H1 (cell line): ENCODE measurements around the gene TEAD1. TPM values are rescaled to one million over a fixed set of nuclear protein-coding genes. Genes with fewer than 3 reads are reported as not detected.

ENCODE experiments used
- EZH2 ChIP-seq: fragments of 200-600 bp; sonication (generic); IDR thresholded peaks from 2 replicates; pipeline ENCODE4 v1.7.1; 2012; ENCODE audit warnings: low read depth, mild to moderate bottlenecking, moderate library complexity, low read length, inconsistent platforms; ENCODE audit not compliant: severe bottlenecking
- polyA plus RNA-seq, 7 experiments: library from polyadenylated mRNA; depleted of rRNA in 3 of 7; stranded (reverse) in 5 of 7; unstranded in 2 of 7; fragments of >200 nt in 5 of 7; fragments of 200-250 nt in 2 of 7; gene quantifications; 1 replicate in 5 of 7; 2 replicates in 1 of 7; 4 replicates in 1 of 7; pipeline versions ENCODE4 v1.2.1 to v1.2.3, GENCODE V29; 2011 to 2013; ENCODE audit warnings: missing spikeins in 2 of 7, mixed read lengths in 2 of 7
- total RNA-seq: library from RNA; stranded (reverse); fragmentation: NEBNext Ultra II Directional; extraction: Animal tissue kit (Norgen Biotek cat#: 25700); gene quantifications from 2 replicates; pipeline ENCODE4 v1.2.1, GENCODE V29; 2021
- TF ChIP-seq, protein P1 (sequence below), 3 experiments: IDR thresholded peaks; 1 replicate in 2 of 3; 2 replicates in 1 of 3; pipeline versions ENCODE4 v1.5.1 to v1.6.1; 2011; ENCODE audit warnings: low read length in 3 of 3, mild to moderate bottlenecking in 3 of 3, inconsistent platforms in 2 of 3, low read depth in 1 of 3, moderate library complexity in 1 of 3; ENCODE audit not compliant: insufficient read depth in 1 of 3; ENCODE audit errors: control extremely low read depth in 1 of 3

Gene TEAD1
- total and polyA plus RNA-seq, 2 of the 8 experiments (the other 6 are each of a cell fraction or from before 2014, with no cell fraction given), result 15.6 to 67.4 TPM

DNA sequence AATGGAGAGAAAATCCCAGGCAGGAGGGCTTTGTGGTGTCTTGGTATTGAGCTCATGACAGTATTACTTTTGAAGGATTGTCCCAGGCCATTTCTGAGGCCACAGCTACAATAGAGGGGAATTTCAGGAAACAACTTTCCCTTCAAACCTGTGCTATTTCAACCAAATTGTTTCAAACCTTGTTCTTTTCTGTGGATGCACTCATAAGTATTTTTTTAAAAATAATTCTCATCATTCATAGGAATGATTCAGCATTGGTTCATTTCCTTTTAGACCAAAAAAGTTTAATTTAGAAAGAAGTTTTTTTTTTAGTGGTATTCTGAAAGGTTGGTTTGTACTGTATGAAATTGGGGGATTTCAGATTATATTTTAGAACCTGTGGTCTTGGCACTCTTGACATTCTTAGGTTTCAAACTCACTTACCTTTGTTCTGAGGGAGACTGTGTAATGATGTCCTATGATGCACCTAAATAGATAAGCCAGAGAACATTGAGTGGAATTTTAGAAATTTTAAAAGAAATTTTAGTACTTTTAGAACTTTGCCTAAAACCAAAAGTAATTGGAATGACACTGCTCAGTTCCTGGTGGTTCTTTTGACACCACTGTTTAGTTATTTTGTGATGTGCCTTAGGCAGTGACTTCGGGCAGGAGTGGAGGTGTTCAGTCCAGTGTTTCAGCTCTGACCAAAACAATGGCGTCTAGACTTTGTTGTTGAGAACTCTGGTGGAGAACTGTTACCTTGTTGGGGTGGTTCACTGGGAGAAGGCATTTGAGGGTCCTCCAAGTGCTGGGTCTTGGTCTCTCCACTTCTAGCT lies 12.2 kb downstream of the TEAD1 start (continued):
- TF ChIP-seq, protein P1, sequence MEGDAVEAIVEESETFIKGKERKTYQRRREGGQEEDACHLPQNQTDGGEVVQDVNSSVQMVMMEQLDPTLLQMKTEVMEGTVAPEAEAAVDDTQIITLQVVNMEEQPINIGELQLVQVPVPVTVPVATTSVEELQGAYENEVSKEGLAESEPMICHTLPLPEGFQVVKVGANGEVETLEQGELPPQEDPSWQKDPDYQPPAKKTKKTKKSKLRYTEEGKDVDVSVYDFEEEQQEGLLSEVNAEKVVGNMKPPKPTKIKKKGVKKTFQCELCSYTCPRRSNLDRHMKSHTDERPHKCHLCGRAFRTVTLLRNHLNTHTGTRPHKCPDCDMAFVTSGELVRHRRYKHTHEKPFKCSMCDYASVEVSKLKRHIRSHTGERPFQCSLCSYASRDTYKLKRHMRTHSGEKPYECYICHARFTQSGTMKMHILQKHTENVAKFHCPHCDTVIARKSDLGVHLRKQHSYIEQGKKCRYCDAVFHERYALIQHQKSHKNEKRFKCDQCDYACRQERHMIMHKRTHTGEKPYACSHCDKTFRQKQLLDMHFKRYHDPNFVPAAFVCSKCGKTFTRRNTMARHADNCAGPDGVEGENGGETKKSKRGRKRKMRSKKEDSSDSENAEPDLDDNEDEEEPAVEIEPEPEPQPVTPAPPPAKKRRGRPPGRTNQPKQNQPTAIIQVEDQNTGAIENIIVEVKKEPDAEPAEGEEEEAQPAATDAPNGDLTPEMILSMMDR (IDR thresholded peaks at IDR 0.05; ENCODE audit: control extremely low read depth in 1 of 3, insufficient read depth in 1 of 3, low read depth in 1 of 3, low read length in 3 of 3), result no peak
- no peak for TF ChIP-seq EZH2
